SKM-1 treated with dmso at 0.1 percent for 144 hours (cell line): ENCODE data around the gene POLA1.
"Not testable (repeated sequence)": the region's sequence is repeated elsewhere in the genome, so short reads cannot be mapped to it uniquely, and the experiment has no call there.

Source experiments
- DNase-seq: peaks from one replicate; lab custom pipeline; 2025; ENCODE audit not compliant: unreplicated experiment; lab: John Stamatoyannopoulos, UW

The POLA1 gene

GRCh38 chrX:24789047-24789446 lies 95.3 kb downstream of the POLA1 start:
- no peak for DNase-seq

DNA sequence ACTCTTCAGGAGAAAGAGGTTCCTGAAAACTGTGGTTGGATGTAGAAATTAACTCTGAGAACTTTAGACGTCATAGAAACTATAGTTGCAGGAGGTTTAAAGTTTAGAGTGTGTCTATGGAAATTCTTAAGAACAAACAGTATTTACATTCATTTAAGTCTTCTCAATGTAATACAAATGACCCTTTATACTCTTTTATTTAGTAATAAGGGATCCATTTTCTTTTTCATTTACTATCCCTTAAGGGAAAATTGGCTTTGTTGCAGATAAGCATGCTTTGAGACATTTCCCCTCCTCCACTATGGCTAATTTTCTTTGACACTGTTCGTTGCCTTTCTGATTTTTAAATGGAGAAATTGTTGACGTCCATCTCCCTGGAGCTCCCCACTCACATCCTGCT lies 96.4 kb downstream of the POLA1 start:
- no peak for DNase-seq

DNA sequence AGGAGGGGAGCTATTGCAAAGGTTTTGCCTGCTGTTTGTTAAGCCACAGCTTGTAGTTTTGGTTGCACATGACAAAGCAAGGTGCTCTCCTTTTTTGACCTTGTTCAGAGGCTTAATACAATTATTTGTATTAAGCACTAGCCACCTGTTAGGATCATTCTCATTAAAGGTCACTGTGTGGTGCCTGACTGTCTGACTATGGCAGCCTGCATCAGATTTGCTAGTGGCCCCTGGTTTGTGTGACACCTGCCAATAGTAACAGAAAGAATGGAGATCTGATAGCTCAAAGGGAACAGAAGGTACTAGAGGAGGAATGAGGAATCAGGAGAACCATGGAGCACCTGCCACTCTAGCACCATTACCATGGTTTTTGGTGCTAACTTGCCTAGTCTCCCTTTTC lies 102.5 kb downstream of the POLA1 start:
- no peak for DNase-seq

GRCh38 chrX:24799078-24799477 lies 105.4 kb downstream of the POLA1 start:
- no peak for DNase-seq

GRCh38 chrX:24799565-24799964 lies 105.8 kb downstream of the POLA1 start:
- no peak for DNase-seq

DNA sequence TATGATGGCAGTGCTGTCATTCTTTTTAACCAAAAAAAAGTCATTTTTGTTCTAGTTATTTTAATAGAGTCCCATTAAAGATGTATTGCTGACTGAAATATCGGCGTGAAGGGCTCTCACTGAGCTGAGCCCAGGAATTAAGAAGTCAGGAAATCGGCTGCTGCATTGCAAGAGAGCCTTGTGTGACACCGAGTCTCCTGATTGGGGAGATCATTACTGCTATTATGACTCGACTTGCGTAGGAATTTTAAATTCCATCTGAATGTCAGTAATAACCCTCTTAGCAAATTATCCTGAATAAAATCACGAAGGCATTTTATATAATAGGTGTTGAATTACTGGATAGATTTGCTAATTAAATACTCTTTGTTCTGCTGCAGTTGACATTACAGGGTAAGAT lies 111.5 kb downstream of the POLA1 start:
- DNase-seq: no peak

GRCh38 chrX:24819807-24820206 lies 126.1 kb downstream of the POLA1 start:
- DNase-seq: not testable (repeated sequence)

- DNase-seq: no peak
These were observed 134.4 kb downstream of the POLA1 start for GRCh38 chrX:24828147-24828546.

DNA sequence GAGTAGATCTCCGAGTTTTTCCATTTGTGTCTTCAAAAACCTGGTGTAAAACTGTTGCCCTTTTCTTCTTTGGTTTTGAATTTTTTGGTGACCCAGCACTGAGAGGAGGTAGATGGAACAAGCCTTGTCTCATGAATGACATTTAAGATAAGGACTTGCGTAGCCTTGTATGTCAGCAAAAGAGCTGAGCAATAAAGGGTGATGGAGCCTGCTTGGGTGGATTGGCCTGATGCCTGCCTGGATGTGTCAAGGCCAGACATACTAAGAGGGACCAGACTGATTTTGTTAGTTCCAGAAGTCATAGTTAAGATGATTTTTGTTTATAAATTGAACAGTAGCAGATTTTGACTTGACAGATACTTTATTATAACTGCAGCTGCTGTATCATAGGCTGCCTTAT lies 134.9 kb downstream of the POLA1 start:
- no peak for DNase-seq

- DNase-seq: no peak
These were observed 140.0 kb downstream of the POLA1 start for GRCh38 chrX:24833695-24834094.

DNA sequence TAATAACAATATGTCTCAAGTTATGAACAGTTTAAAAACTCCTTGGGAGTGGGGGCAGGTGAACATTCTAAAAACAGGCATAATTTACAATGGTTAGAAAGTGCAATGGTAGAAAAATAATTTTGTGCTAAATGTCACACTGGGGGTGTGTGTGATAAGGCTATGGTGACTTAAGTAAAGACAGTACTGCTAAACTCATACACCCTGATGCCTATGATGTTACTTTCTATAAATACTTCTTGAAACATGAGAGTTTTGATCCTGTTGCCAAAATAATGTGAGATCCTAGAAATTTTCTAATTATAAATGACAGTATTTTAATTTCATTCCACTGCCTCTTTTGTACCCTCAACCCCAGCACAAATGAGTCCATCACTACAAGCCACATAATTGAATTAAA lies 144.2 kb downstream of the POLA1 start:
- DNase-seq: no peak

- DNase-seq: no peak
These were observed 144.9 kb downstream of the POLA1 start for GRCh38 chrX:24838629-24839028.

GRCh38 chrX:24839331-24839730 lies 145.6 kb downstream of the POLA1 start:
- no peak for DNase-seq

DNA sequence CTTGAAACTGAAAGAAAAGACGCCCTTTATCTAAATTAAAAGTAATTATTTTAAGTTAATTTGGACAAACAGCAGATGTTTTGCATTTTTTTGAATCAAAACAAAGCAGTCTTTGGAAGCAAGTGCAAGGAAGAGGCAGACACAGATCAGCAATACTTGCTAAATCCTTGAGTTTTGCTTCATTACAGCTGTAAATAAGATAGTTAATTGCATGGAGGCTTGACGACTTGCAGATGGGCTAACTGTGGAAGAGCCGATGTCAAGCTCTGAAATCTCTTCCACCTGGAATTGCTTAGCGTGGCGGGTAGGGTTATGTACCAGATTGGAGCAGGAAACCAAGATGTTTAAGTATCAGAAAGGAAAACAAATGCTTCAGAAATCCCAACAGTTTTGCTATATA lies 148.8 kb downstream of the POLA1 start:
- DNase-seq: no peak

DNA sequence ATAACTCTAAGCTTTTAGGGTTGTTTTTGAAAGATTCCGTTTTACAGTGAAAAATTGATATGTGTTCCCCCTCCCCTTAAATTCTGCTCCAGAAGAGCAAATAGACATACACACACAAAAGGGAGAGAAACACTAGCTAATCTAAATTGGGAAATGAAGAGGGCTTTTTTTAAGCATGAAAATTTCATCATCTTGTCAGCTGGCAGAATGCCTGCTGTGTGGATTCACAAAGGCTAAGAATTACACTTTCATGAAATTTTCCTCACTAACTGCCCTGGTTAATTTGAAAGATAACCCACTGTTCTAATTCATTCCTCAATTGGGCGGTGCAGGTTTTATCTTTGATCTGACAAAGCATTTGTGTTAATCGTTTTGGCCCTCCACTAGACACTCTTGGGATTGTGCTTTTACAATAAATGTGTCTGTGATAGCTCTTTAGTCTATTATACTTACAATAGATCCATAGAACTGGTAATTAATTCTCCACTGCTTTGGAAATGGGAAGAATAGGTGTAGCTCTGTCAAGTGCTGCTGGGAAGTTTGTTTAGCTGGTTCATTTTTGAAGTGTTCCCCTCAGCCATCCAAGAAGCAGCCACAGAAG lies 152.9 kb downstream of the POLA1 start:
- no peak for DNase-seq

DNA sequence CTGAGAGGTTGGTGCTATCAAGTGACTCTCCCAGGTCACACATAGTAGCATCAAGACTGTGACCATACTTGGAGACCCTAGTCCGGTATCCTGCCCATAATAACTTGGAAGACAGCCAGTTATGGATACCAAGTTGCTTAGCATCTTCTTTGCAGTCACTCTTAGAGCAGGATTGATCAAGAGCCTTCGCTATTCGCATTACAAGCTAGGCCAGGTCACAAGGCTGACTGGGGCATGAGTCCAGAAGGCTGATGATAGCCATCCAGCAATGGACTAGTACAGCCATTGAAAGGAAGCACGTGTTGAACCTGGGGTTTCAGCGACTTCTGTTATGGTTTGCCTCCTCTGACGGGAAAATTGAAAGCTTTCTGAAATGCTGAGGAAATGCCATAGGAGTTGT lies 157.6 kb downstream of the POLA1 start:
- no peak for DNase-seq

DNA sequence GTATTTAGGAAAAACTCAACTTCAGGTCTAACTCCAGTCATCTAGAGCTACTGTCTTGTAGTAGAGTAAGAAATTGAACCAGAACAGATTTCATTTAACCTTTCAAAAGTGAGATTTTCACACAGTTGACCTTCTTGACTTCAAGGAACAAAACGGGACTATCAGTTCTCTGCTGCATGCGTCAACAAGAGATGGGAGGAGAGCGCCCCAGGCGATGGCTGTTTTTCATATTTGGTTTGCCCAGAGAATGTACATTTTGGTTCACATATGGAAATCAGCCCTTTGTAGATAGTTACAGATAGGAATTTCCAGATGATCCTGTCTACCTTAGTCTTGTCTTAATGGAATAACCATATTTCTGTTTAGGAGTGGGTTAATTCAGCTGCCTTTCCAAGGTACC lies 158.1 kb downstream of the POLA1 start:
- DNase-seq: no peak

GRCh38 chrX:24858004-24858746 lies 164.5 kb downstream of the POLA1 start:
- DNase-seq: no peak

- DNase-seq: no peak
These were observed 165.6 kb downstream of the POLA1 start for GRCh38 chrX:24859211-24859841.

GRCh38 chrX:24860140-24860539 lies 166.4 kb downstream of the POLA1 start:
- no peak for DNase-seq

- DNase-seq: no peak
These were observed 168.6 kb downstream of the POLA1 start for GRCh38 chrX:24862343-24862742.

- DNase-seq: not testable (repeated sequence)
These were observed 170.1 kb downstream of the POLA1 start for GRCh38 chrX:24863779-24864178.
